Osteocyte (in vitro differentiated cells): ENCODE measurements around the gene LYZL1. TPM values are rescaled to one million over a fixed set of nuclear protein-coding genes. Genes with fewer than 3 reads are reported as not detected.
"Not testable (repeated sequence)": the region's sequence is repeated elsewhere in the genome, so short reads cannot be mapped to it uniquely, and the experiment has no call there.

Experiments used
- DNase-seq: peaks from one replicate; pipeline ENCODE4 v3.0.0; 2021; ENCODE audit warnings: mixed read lengths; ENCODE audit not compliant: unreplicated experiment; ENCODE audit errors: extremely low spot score
- H3K27ac Mint-ChIP-seq: one replicate; pipeline ENCODE4 v1.8.0; 2021; ENCODE audit warnings: mild to moderate bottlenecking, mixed read lengths; ENCODE audit not compliant: unreplicated experiment
- H3K27me3 Mint-ChIP-seq: one replicate; pipeline ENCODE4 v1.8.0; 2021; ENCODE audit warnings: mixed read lengths; ENCODE audit not compliant: unreplicated experiment
- H3K36me3 Mint-ChIP-seq: one replicate; pipeline ENCODE4 v1.8.0; 2021; ENCODE audit warnings: mixed read lengths; ENCODE audit not compliant: unreplicated experiment
- H3K4me1 Mint-ChIP-seq: one replicate; pipeline ENCODE4 v1.8.0; 2021; ENCODE audit warnings: mixed read lengths; ENCODE audit not compliant: unreplicated experiment
- H3K4me3 Mint-ChIP-seq: one replicate; pipeline ENCODE4 v1.8.0; 2021; ENCODE audit warnings: mild to moderate bottlenecking, moderate library complexity, mixed read lengths; ENCODE audit not compliant: unreplicated experiment
- H3K9me3 Mint-ChIP-seq: one replicate; pipeline ENCODE4 v1.8.0; 2021; ENCODE audit warnings: mixed read lengths; ENCODE audit not compliant: unreplicated experiment
- CTCF ChIP-seq: fragments of 200-600 bp; sonication (generic); IDR thresholded peaks from 2 replicates; pipeline ENCODE4 v1.5.0; 2021; ENCODE audit warnings: antibody characterized with exemption, mild to moderate bottlenecking, moderate library complexity
- total RNA-seq: library from RNA; stranded (reverse); gene quantifications from 2 replicates; pipeline ENCODE4 v1.2.1, GENCODE V29; 2021

The LYZL1 gene
- total RNA-seq, 1 donor from 2014 or later, result not detected

GRCh38 chr10:29277296-29277695 is 11.6 kb upstream of the LYZL1 start:
- H3K36me3 Mint-ChIP-seq, result no peaks in the 10 kb centered on the region

GRCh38 chr10:29279779-29280487 is 8.9 kb upstream of the LYZL1 start:
- no peak for TF ChIP-seq CTCF
- DNase-seq, result peak; percentile 19
- Mint-ChIP-seq H3K27me3 (peaks cover 11% of the 10 kb centered on the region), H3K9me3 (no peaks in the 10 kb centered on the region), H3K4me3 (no peak overlapping the region), H3K27ac (no peak overlapping the region), H3K4me1 (peaks cover 5% of the 10 kb centered on the region), H3K36me3 (no peaks in the 10 kb centered on the region)

More at GRCh38 chr10:29277296-29277695, 11.6 kb upstream of the LYZL1 start:
- TF ChIP-seq CTCF, result no peak
- Mint-ChIP-seq H3K9me3 (no peaks in the 10 kb centered on the region), H3K27me3 (peaks cover 12% of the 10 kb centered on the region), H3K4me3 (no peak overlapping the region), H3K4me1 (peaks cover 5% of the 10 kb centered on the region), H3K27ac (no peak overlapping the region)
- peak; percentile 25 for DNase-seq

- Mint-ChIP-seq H3K9me3 (no peaks in the 10 kb centered on the region), H3K27me3 (peaks cover 11% of the 10 kb centered on the region), H3K4me3 (no peak overlapping the region), H3K4me1 (peaks cover 5% of the 10 kb centered on the region), H3K27ac (no peak overlapping the region), H3K36me3 (no peaks in the 10 kb centered on the region)
- TF ChIP-seq CTCF, result no peak
- no peak for DNase-seq
Measured at GRCh38 chr10:29280488-29280840, 8.4 kb upstream of the LYZL1 start.

GRCh38 chr10:29285624-29286051 is 3.2 kb upstream of the LYZL1 start:
- Mint-ChIP-seq H3K27ac (no peak overlapping the region), H3K4me3 (no peak overlapping the region), H3K9me3 (no peaks in the 10 kb centered on the region), H3K27me3 (peaks cover 23% of the 10 kb centered on the region), H3K4me1 (no peaks in the 10 kb centered on the region), H3K36me3 (no peaks in the 10 kb centered on the region)
- DNase-seq, result no peak
- TF ChIP-seq CTCF, result no peak

- Mint-ChIP-seq H3K9me3 (no peaks in the 10 kb centered on the region), H3K27ac (no peak overlapping the region), H3K4me1 (no peaks in the 10 kb centered on the region), H3K36me3 (no peaks in the 10 kb centered on the region), H3K4me3 (no peak overlapping the region), H3K27me3 (peaks cover 21% of the 10 kb centered on the region)
- TF ChIP-seq CTCF, result no peak
- DNase-seq, result no peak
Measured at GRCh38 chr10:29287635-29288034, 1.2 kb upstream of the LYZL1 start.

GRCh38 chr10:29291561-29291960 is 2.7 kb downstream of the LYZL1 start:
- not testable (repeated sequence) for H3K36me3 Mint-ChIP-seq, H3K27ac Mint-ChIP-seq, H3K4me1 Mint-ChIP-seq, H3K4me3 Mint-ChIP-seq
- DNase-seq, result peak; percentile 15
- Mint-ChIP-seq H3K27me3 (peaks cover 17% of the 10 kb centered on the region), H3K9me3 (peaks cover 23% of the 10 kb centered on the region)

GRCh38 chr10:29292406-29292805 is 3.5 kb downstream of the LYZL1 start:
- not testable (repeated sequence) for H3K36me3 Mint-ChIP-seq, H3K27me3 Mint-ChIP-seq, H3K27ac Mint-ChIP-seq, H3K4me1 Mint-ChIP-seq, H3K4me3 Mint-ChIP-seq
- peak; percentile 66 for DNase-seq
- H3K9me3 Mint-ChIP-seq, result peaks cover 29% of the 10 kb centered on the region
